H1 (cell line): Measurements from ENCODE around the gene YAF2. TPM values are rescaled to one million over a fixed set of nuclear protein-coding genes. Genes with fewer than 3 reads are reported as not detected.

Experiments
- MAFK ChIP-seq: IDR thresholded peaks from 2 replicates; pipeline ENCODE4 v1.6.1; 2012; ENCODE audit warnings: low read depth, mild to moderate bottlenecking, improper control_type of control experiment, low read length
- ZNF274 ChIP-seq: IDR thresholded peaks from 2 replicates; pipeline ENCODE4 v1.7.0; 2012; ENCODE audit warnings: low read length, borderline replicate concordance; ENCODE audit errors: extremely low read depth
- polyA plus RNA-seq, 7 experiments: library from polyadenylated mRNA; depleted of rRNA in 3 of 7; stranded (reverse) in 5 of 7; unstranded in 2 of 7; fragments of >200 nt in 5 of 7; fragments of 200-250 nt in 2 of 7; gene quantifications; 1 replicate in 5 of 7; 2 replicates in 1 of 7; 4 replicates in 1 of 7; pipeline versions ENCODE4 v1.2.1 to v1.2.3, GENCODE V29; 2011 to 2013; ENCODE audit warnings: missing spikeins in 2 of 7, mixed read lengths in 2 of 7
- total RNA-seq: library from RNA; stranded (reverse); fragmentation: NEBNext Ultra II Directional; extraction: Animal tissue kit (Norgen Biotek cat#: 25700); gene quantifications from 2 replicates; pipeline ENCODE4 v1.2.1, GENCODE V29; 2021
- TF ChIP-seq, protein P1 (sequence below): IDR thresholded peaks from 2 replicates; pipeline ENCODE4 v1.6.1; 2011; ENCODE audit warnings: low read length, improper control_type of control experiment
- TF ChIP-seq, protein P2 (sequence below): IDR thresholded peaks from 2 replicates; pipeline ENCODE4 v1.6.1; 2011; ENCODE audit warnings: low read depth, mild to moderate bottlenecking, low read length; ENCODE audit not compliant: insufficient read depth
- TF ChIP-seq, protein P3 (sequence below), 3 experiments: IDR thresholded peaks; 1 replicate in 2 of 3; 2 replicates in 1 of 3; pipeline versions ENCODE4 v1.5.1 to v1.6.1; 2011; ENCODE audit warnings: low read length in 3 of 3, mild to moderate bottlenecking in 3 of 3, inconsistent platforms in 2 of 3, low read depth in 1 of 3, moderate library complexity in 1 of 3; ENCODE audit not compliant: insufficient read depth in 1 of 3; ENCODE audit errors: control extremely low read depth in 1 of 3

YAF2 gene
- total and polyA plus RNA-seq, 2 of the 8 experiments (the other 6 are each of a cell fraction or from before 2014, with no cell fraction given) = 0.50 to 2.2 TPM

DNA sequence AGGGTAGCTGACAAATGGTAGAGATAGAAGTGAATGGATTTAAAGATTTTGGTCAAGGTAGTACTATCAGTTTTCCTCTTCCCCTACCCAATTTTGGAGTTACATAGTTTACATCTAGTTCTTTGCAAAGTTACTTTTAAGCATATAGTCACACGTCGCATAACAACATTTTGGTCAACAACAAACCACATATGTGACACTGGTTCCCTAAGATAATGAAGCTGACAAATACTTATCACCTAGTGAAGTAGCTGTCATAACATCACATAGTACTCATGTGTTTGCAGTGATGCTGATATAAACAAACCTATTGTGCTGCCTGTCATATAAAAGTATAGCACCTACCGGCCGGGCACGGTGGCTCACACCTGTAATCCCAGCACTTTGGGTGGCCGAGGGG, 45.4 kb downstream of the YAF2 start (continued):
- TF ChIP-seq, protein P1, sequence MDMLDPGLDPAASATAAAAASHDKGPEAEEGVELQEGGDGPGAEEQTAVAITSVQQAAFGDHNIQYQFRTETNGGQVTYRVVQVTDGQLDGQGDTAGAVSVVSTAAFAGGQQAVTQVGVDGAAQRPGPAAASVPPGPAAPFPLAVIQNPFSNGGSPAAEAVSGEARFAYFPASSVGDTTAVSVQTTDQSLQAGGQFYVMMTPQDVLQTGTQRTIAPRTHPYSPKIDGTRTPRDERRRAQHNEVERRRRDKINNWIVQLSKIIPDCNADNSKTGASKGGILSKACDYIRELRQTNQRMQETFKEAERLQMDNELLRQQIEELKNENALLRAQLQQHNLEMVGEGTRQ = no peak
- TF ChIP-seq, protein P2, sequence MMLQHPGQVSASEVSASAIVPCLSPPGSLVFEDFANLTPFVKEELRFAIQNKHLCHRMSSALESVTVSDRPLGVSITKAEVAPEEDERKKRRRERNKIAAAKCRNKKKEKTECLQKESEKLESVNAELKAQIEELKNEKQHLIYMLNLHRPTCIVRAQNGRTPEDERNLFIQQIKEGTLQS = no peak
- TF ChIP-seq ZNF274 (no peak), MAFK (no peak)
- TF ChIP-seq, protein P3, sequence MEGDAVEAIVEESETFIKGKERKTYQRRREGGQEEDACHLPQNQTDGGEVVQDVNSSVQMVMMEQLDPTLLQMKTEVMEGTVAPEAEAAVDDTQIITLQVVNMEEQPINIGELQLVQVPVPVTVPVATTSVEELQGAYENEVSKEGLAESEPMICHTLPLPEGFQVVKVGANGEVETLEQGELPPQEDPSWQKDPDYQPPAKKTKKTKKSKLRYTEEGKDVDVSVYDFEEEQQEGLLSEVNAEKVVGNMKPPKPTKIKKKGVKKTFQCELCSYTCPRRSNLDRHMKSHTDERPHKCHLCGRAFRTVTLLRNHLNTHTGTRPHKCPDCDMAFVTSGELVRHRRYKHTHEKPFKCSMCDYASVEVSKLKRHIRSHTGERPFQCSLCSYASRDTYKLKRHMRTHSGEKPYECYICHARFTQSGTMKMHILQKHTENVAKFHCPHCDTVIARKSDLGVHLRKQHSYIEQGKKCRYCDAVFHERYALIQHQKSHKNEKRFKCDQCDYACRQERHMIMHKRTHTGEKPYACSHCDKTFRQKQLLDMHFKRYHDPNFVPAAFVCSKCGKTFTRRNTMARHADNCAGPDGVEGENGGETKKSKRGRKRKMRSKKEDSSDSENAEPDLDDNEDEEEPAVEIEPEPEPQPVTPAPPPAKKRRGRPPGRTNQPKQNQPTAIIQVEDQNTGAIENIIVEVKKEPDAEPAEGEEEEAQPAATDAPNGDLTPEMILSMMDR (IDR thresholded peaks at IDR 0.05; ENCODE audit: control extremely low read depth in 1 of 3, insufficient read depth in 1 of 3, low read depth in 1 of 3, low read length in 3 of 3) = no peak
